ENCODE measurements around the gene GATAD2B.

The GATAD2B gene

DNA sequence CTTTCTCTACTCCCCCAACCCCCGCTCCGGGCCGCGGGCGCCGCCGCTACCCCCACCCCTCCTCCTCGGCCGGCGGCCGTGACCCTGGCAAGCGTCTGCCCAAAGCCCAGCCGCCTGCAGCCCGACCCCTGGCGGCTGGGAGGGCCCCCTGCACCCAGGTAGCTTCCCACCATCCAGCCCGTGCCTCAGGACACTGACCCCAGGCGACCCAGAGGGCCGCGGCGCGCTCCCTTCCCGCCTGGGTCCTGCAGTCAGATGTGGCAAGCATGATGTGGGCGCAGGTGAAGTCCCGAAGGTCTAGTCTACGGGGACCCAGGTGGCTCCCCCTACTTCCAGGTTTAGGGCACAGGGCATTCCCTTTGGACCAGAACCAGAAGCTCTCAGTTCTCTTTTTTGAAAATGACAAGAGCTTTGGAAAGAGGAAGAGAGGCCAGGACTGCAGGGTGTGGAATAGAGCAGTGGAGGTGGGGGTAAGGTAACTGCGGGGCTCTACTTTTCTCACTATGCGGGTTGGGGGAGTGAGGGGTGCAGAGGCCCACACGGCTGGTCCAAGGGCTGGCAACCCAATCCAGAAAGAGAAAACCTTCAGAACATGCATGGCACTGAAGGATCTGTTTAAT is 24.0 kb upstream of the GATAD2B start, which contains the start of gene DENND4B:
Gene DENND4B (minus strand): TSS at position 97 of the 620 bp plus-strand sequence. CDS start 2,344 bp downstream, outside the sequence.
- Histone ChIP-seq H3K4me2 (ENCODE audit: low read length) (peak within 1 kb of the TSS; percentile 91), H3K27ac (ENCODE audit: low read depth, low read length) (peak within 1 kb of the TSS; percentile 57), H3K4me3 (ENCODE audit: low read depth, low read length) (peak within 1 kb of the TSS; percentile 90), H2BK12ac (ENCODE audit: low read length) (no peak within 1 kb of the TSS), H3K18ac (ENCODE audit: low read length) (peak within 1 kb of the TSS; percentile 97), H3K23ac (ENCODE audit: low read length) (no peak within 1 kb of the TSS), H3K36me3 (ENCODE audit: control insufficient read depth in 1 of 2, insufficient read depth in 2 of 2, low read length in 2 of 2) (peaks cover 40 to 53% of the 10 kb centered on the region in 2 experiments), H3K79me1 (ENCODE audit: low read length) (peaks cover 9% of the 10 kb centered on the region), H2BK120ac (ENCODE audit: insufficient read depth, low read length, poor library complexity) (peak within 1 kb of the TSS; percentile 74), H3K9ac (ENCODE audit: low read length) (peak within 1 kb of the TSS; percentile 72), H3K9me3 (ENCODE audit: insufficient read depth, low read depth, low read length) (peaks cover 1% of the 10 kb centered on the region), H4K8ac (ENCODE audit: low read depth, low read length) (peak within 1 kb of the TSS; percentile 83), H2AK5ac (ENCODE audit: low read length) (peak within 1 kb of the TSS; percentile 8), H3K4ac (ENCODE audit: low read depth, low read length) (peak within 1 kb of the TSS; percentile 25), H2BK5ac (ENCODE audit: low read depth, low read length, poor library complexity) (peak within 1 kb of the TSS; percentile 68), H2AFZ (ENCODE audit: insufficient read depth, low read length, poor library complexity) (peak within 1 kb of the TSS; percentile 89), H3K4me1 (ENCODE audit: control insufficient read depth in 1 of 2, insufficient read depth in 2 of 2, low read length in 2 of 2) (peaks cover 4 to 9% of the 10 kb centered on the region in 2 experiments), H4K91ac (ENCODE audit: low read depth, low read length) (peak within 1 kb of the TSS; percentile 89), H3K27me3 (ENCODE audit: insufficient read depth, low read length) (no peaks in the 10 kb centered on the region), H3K79me2 (ENCODE audit: control insufficient read depth, insufficient read depth, low read length, poor library complexity) (peaks cover 10% of the 10 kb centered on the region), H4K12ac (ENCODE audit: low read depth, low read length) (peak within 1 kb of the TSS; percentile 9), H3K14ac (ENCODE audit: low read length) (peak within 1 kb of the TSS; percentile 31)
- peak; percentile 87 to 91 for DNase-seq
- no CpG with 5 or more reads among the region's 28 CpGs for WGBS (ENCODE audit: extremely low coverage, insufficient coverage, insufficient read length)

DNA sequence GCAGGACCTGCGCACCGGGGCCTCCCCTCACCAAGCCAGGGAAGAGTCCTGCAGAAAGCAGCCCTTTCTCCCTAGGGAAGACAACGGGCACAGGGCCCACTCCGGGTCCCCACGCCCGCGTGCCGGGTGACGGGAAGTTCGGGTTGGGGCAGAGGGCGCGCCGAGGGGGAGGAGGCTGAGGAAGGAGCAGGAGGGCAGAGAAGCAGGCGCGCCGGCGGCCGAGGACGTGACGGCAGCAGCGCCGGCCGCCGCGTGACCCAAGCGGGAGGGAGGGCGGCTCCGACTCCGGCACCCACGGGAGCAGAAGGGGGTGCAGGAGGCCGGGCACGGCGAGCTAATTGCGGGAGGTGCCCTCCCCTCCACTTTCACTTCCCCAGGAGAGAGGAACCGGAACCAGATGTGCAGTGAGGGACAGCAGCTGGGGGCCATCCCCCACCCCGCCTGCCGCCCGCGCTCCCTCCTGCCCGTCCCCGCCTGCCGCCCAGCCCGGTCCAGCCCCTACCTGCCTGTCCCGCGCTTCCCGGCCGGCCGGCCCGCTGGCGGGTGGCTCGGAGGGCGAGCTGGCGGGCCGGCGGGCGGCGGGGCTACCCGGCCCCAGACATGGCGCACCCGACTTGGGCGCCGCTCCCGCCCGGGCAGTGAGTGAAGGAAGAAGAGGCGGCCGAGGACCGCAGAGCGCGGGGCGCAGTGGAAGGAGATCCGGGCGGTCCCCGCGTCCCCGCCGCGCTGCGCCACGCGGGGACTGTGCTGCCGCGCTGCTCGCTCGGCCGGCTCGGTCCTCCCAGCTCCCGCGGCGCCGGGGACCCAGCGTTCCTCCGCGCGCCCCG is 23.2 kb upstream of the GATAD2B start:
- Histone ChIP-seq H4K91ac (ENCODE audit: low read depth, low read length) (peak overlapping the region; percentile 89), H3K9ac (ENCODE audit: low read length) (peak overlapping the region; percentile 72), H3K27ac (ENCODE audit: low read depth, low read length) (peak overlapping the region; percentile 57), H3K9me3 (ENCODE audit: insufficient read depth, low read depth, low read length) (peaks cover 1% of the 10 kb centered on the region), H3K4me3 (ENCODE audit: low read depth, low read length) (peak overlapping the region; percentile 90), H3K4me2 (ENCODE audit: low read length) (peak overlapping the region; percentile 91), H4K8ac (ENCODE audit: low read depth, low read length) (peak overlapping the region; percentile 83), H3K27me3 (ENCODE audit: insufficient read depth, low read length) (no peaks in the 10 kb centered on the region), H3K36me3 (ENCODE audit: control insufficient read depth in 1 of 2, insufficient read depth in 2 of 2, low read length in 2 of 2) (peaks cover 39 to 51% of the 10 kb centered on the region in 2 experiments), H2BK5ac (ENCODE audit: low read depth, low read length, poor library complexity) (peak overlapping the region; percentile 68), H3K14ac (ENCODE audit: low read length) (peak overlapping the region; percentile 31), H3K4ac (ENCODE audit: low read depth, low read length) (peak overlapping the region; percentile 25), H4K12ac (ENCODE audit: low read depth, low read length) (peak overlapping the region; percentile 9), H2BK120ac (ENCODE audit: insufficient read depth, low read length, poor library complexity) (peak overlapping the region; percentile 74), H3K4me1 (ENCODE audit: control insufficient read depth in 1 of 2, insufficient read depth in 2 of 2, low read length in 2 of 2) (peaks cover 4 to 9% of the 10 kb centered on the region in 2 experiments), H2AFZ (ENCODE audit: insufficient read depth, low read length, poor library complexity) (peak overlapping the region; percentile 89), H3K23ac (ENCODE audit: low read length) (no peak overlapping the region), H3K79me1 (ENCODE audit: low read length) (peaks cover 9% of the 10 kb centered on the region), H3K79me2 (ENCODE audit: control insufficient read depth, insufficient read depth, low read length, poor library complexity) (peaks cover 10% of the 10 kb centered on the region), H2AK5ac (ENCODE audit: low read length) (peak overlapping the region; percentile 8), H2BK12ac (ENCODE audit: low read length) (no peak overlapping the region), H3K18ac (ENCODE audit: low read length) (peak overlapping the region; percentile 97)
- DNase-seq, result peak; percentile 53 to 70
- no CpG with 5 or more reads among the region's 95 CpGs for WGBS (ENCODE audit: extremely low coverage, insufficient coverage, insufficient read length)

DNA sequence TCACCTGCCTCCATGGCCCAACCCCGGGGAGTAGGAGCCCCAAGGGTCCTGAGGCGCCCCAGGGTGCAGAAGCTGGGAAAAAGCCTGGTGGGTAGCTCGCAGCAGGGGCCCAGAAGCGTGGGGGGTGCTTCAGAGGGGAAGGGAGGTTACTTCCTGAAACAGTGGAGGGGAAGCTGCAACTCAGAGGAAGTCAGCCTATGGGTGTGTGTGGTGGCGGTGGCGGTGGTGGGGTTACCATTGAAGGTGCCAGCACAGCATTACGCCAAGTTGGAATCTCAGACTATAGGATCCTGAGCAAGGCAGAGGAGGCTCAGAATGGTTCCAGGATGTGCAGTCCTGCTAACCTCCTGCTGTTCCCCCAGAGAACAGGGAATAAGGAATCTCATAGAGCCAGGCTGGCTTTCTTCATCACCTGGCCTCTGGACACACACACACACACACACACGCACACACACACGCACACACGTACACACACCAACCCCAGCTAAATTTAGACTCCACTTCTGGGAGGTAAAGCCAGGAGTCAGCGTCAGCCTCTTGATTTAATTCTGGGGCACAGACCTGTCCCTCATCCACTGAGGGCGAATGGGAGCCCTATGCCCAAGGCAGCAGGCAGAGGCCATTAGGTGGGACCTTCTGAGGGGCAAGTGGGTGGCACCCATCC is 22.5 kb upstream of the GATAD2B start:
- Histone ChIP-seq H2AFZ (ENCODE audit: insufficient read depth, low read length, poor library complexity) (peak overlapping the region; percentile 89), H3K18ac (ENCODE audit: low read length) (peak overlapping the region; percentile 13), H3K27me3 (ENCODE audit: insufficient read depth, low read length) (no peaks in the 10 kb centered on the region), H3K4ac (ENCODE audit: low read depth, low read length) (peak overlapping the region; percentile 27), H3K23ac (ENCODE audit: low read length) (no peak overlapping the region), H3K14ac (ENCODE audit: low read length) (peak overlapping the region; percentile 31), H3K4me3 (ENCODE audit: low read depth, low read length) (peak overlapping the region; percentile 90), H3K79me1 (ENCODE audit: low read length) (peaks cover 9% of the 10 kb centered on the region), H2BK120ac (ENCODE audit: insufficient read depth, low read length, poor library complexity) (no peak overlapping the region), H3K4me1 (ENCODE audit: control insufficient read depth in 1 of 2, insufficient read depth in 2 of 2, low read length in 2 of 2) (peaks cover 4 to 9% of the 10 kb centered on the region in 2 experiments), H4K8ac (ENCODE audit: low read depth, low read length) (peak overlapping the region; percentile 83), H2BK12ac (ENCODE audit: low read length) (no peak overlapping the region), H3K79me2 (ENCODE audit: control insufficient read depth, insufficient read depth, low read length, poor library complexity) (peaks cover 10% of the 10 kb centered on the region), H3K4me2 (ENCODE audit: low read length) (peak overlapping the region; percentile 91), H3K9ac (ENCODE audit: low read length) (peak overlapping the region; percentile 72), H3K9me3 (ENCODE audit: insufficient read depth, low read depth, low read length) (peaks cover 1% of the 10 kb centered on the region), H2AK5ac (ENCODE audit: low read length) (peak overlapping the region; percentile 8), H4K12ac (ENCODE audit: low read depth, low read length) (peak overlapping the region; percentile 9), H3K36me3 (ENCODE audit: control insufficient read depth in 1 of 2, insufficient read depth in 2 of 2, low read length in 2 of 2) (peaks cover 45 to 56% of the 10 kb centered on the region in 2 experiments), H4K91ac (ENCODE audit: low read depth, low read length) (peak overlapping the region; percentile 89), H2BK5ac (ENCODE audit: low read depth, low read length, poor library complexity) (no peak overlapping the region), H3K27ac (ENCODE audit: low read depth, low read length) (peak overlapping the region; percentile 57)
- WGBS (ENCODE audit: extremely low coverage, insufficient coverage, insufficient read length), result no CpG with 5 or more reads among the region's 12 CpGs
- peak in 1 of 2 donors; percentile 30 for DNase-seq

DNA sequence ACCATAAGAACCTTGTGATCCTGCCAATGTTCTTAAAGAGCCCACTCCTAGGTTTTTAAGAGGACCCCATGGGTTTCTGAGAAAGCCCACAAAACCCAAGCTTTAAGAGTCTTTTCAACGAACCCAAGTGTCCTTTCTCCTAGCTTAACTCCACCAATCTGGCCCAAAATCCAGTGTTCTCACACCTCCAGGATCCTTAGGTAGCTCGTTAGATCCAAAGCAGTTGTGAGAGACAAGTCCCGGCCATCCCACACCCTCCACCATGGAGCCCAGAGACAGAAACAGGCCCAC is 22.0 kb upstream of the GATAD2B start:
- Histone ChIP-seq H2BK120ac (ENCODE audit: insufficient read depth, low read length, poor library complexity) (no peak overlapping the region), H3K4me1 (ENCODE audit: control insufficient read depth in 1 of 2, insufficient read depth in 2 of 2, low read length in 2 of 2) (peaks cover 4 to 9% of the 10 kb centered on the region in 2 experiments), H3K14ac (ENCODE audit: low read length) (no peak overlapping the region), H3K4ac (ENCODE audit: low read depth, low read length) (no peak overlapping the region), H4K8ac (ENCODE audit: low read depth, low read length) (no peak overlapping the region), H4K91ac (ENCODE audit: low read depth, low read length) (no peak overlapping the region), H3K23ac (ENCODE audit: low read length) (no peak overlapping the region), H2AFZ (ENCODE audit: insufficient read depth, low read length, poor library complexity) (no peak overlapping the region), H3K9ac (ENCODE audit: low read length) (no peak overlapping the region), H4K12ac (ENCODE audit: low read depth, low read length) (no peak overlapping the region), H3K27ac (ENCODE audit: low read depth, low read length) (no peak overlapping the region), H3K36me3 (ENCODE audit: control insufficient read depth in 1 of 2, insufficient read depth in 2 of 2, low read length in 2 of 2) (peaks cover 49 to 57% of the 10 kb centered on the region in 2 experiments), H2BK5ac (ENCODE audit: low read depth, low read length, poor library complexity) (no peak overlapping the region), H3K18ac (ENCODE audit: low read length) (no peak overlapping the region), H3K79me2 (ENCODE audit: control insufficient read depth, insufficient read depth, low read length, poor library complexity) (peaks cover 10% of the 10 kb centered on the region), H3K4me3 (ENCODE audit: low read depth, low read length) (no peak overlapping the region), H3K4me2 (ENCODE audit: low read length) (no peak overlapping the region), H3K27me3 (ENCODE audit: insufficient read depth, low read length) (no peaks in the 10 kb centered on the region), H2AK5ac (ENCODE audit: low read length) (peak overlapping the region; percentile 1), H2BK12ac (ENCODE audit: low read length) (no peak overlapping the region), H3K9me3 (ENCODE audit: insufficient read depth, low read depth, low read length) (peaks cover 1% of the 10 kb centered on the region), H3K79me1 (ENCODE audit: low read length) (peaks cover 9% of the 10 kb centered on the region)
- DNase-seq, result no peak
- no CpG with 5 or more reads among the region's 3 CpGs for WGBS (ENCODE audit: extremely low coverage, insufficient coverage, insufficient read length)

All from trophoblast cell (in vitro differentiated cells and primary cell).